Ovary (tissue), 9 donors: ENCODE results near the gene TMEM63C. TPM values are rescaled to one million over a fixed set of nuclear protein-coding genes. Genes with fewer than 3 reads are reported as not detected.

ENCODE experiments used
- DNase-seq, 5 donors: peaks; one replicate each; pipeline ENCODE4 v3.0.0-alpha.2; 2019 to 2020
- H3K27ac ChIP-seq, 2 donors: fragments of 200-600 bp; one replicate each; pipeline versions ENCODE4 v1.5.1 to v1.8.0; 2019 to 2022
- H3K27me3 ChIP-seq: fragments of 200-600 bp; one replicate; pipeline ENCODE4 v1.8.0; 2022
- H3K36me3 ChIP-seq: fragments of 200-600 bp; sonication (generic); one replicate; pipeline ENCODE4 v1.5.1; 2019
- H3K4me1 ChIP-seq: one replicate; pipeline ENCODE4 v1.8.1; 2013; ENCODE audit warnings: mild to moderate bottlenecking, moderate library complexity; ENCODE audit not compliant: insufficient read depth
- H3K4me3 ChIP-seq: fragments of 200-600 bp; sonication (generic); one replicate; pipeline ENCODE4 v1.5.1; 2017
- H3K9me3 ChIP-seq, 2 donors: fragments of 200-600 bp in 1 of 2; sonication (generic) in 1 of 2; one replicate each; pipeline versions ENCODE4 v1.5.1 to v1.8.1; 2013 to 2019; ENCODE audit warnings: mild to moderate bottlenecking in 1 of 2, moderate library complexity in 1 of 2
- EP300 ChIP-seq: sonication (generic); formaldehyde crosslinking; IDR thresholded peaks from one replicate; pipeline ENCODE4 v1.6.1; 2017; ENCODE audit warnings: antibody characterized with exemption
- POLR2A ChIP-seq: fragments of 450-650 bp; IDR thresholded peaks from one replicate; pipeline ENCODE4 v1.6.1; 2017; ENCODE audit warnings: antibody characterized with exemption, mild to moderate bottlenecking, moderate library complexity
- WGBS, 3 donors: extraction: QIAGEN DNeasy Blood & Tissue Kit in 1 of 3; methylation state at CpG; one replicate each; pipeline versions ENCODE4 v1.1.5 to v1.1.7; 2013 to 2017; 5-methylcytosine and 5-hydroxymethylcytosine counted together
- intact Hi-C, 4 donors: fragments of 100-400 bp; cut with DNase I; formaldehyde crosslinking; loops; one replicate each; pipeline versions ENCODE4 v1.11.0 to v1.15.1; 2022 to 2023
- polyA plus RNA-seq, 2 donors: library from polyadenylated mRNA; stranded (reverse); fragments of 200-250 nt in 1 of 2; fragments of 350-450 nt in 1 of 2; fragmentation: Illumina TruSeq in 1 of 2; extraction: RNeasy Lipid Tissue Mini Kit (QIAGEN cat#74804) in 1 of 2; gene quantifications; one replicate each; pipeline ENCODE4 v1.2.3, GENCODE V29; 2013 to 2014
- total RNA-seq, 7 donors: library from RNA; depleted of rRNA in 2 of 7; stranded (reverse); fragments of >200 nt in 2 of 7; fragmentation: NEBNext Ultra II Directional in 3 of 7; extraction: Animal tissue kit (Norgen Biotek cat#: 25700) in 3 of 7; gene quantifications; one replicate each; pipeline versions ENCODE4 v1.1.0 to v1.2.4, GENCODE V29; 2016 to 2023
- TF ChIP-seq, protein P1 (sequence below), 3 donors: fragments of 450-650 bp in 2 of 3; fragments of 200-600 bp in 1 of 3; IDR thresholded peaks; one replicate each; pipeline versions ENCODE4 v1.5.1 to v1.8.0; 2016 to 2022; ENCODE audit warnings: antibody characterized with exemption in 3 of 3, mild to moderate bottlenecking in 1 of 3
- donor health status: DM: no; HTN: no; CAD: no; lungs with moderate emphysema.
- donor health status: DM: no; HTN: no; CAD: no.
- donor health status: Bipolar disorder and iron deficiency.
- donor health status: DM: yes; HTN: yes; CAD: no.
- donor health status: DM: no; HTN: no; CAD: no.
- donor health status: DM: yes; HTN: yes; CAD: no.

The TMEM63C gene
- total and polyA plus RNA-seq, 9 donors: 0.16 to 1.7 (median 0.25) TPM; not detected in 1

DNA sequence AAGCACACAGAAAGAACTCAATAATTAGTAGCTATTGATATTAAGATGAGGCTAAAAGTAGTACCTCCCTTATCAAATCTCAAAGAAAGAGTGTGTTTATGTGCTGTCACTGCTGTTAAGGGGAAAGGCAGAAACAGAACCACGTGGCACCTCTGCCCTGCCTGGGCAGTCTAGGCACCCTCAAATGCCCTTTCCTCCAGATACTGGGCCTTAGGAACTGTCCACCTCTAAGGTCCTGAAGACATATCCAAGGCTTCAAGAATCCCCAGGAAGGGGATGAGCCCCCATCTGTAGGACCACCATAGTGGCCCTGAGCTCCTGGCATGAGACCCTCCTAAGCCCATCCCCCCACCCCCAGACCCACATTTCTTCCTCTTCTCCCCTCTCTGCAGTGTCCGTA lies 60.4 kb downstream of the TMEM63C start:
- 49 to 56% (median 53%) methylated on average over 2 of the region's 2 CpGs for WGBS, 3 donors
- H3K27ac ChIP-seq: no peak overlapping the region
- no peaks in the 10 kb centered on the region for H3K4me1 ChIP-seq
- H3K4me3 ChIP-seq: no peak overlapping the region
- intact Hi-C loops: no loop called here
- no peak for DNase-seq
- TF ChIP-seq EP300 (no peak), POLR2A (no peak)
- TF ChIP-seq, protein P1, sequence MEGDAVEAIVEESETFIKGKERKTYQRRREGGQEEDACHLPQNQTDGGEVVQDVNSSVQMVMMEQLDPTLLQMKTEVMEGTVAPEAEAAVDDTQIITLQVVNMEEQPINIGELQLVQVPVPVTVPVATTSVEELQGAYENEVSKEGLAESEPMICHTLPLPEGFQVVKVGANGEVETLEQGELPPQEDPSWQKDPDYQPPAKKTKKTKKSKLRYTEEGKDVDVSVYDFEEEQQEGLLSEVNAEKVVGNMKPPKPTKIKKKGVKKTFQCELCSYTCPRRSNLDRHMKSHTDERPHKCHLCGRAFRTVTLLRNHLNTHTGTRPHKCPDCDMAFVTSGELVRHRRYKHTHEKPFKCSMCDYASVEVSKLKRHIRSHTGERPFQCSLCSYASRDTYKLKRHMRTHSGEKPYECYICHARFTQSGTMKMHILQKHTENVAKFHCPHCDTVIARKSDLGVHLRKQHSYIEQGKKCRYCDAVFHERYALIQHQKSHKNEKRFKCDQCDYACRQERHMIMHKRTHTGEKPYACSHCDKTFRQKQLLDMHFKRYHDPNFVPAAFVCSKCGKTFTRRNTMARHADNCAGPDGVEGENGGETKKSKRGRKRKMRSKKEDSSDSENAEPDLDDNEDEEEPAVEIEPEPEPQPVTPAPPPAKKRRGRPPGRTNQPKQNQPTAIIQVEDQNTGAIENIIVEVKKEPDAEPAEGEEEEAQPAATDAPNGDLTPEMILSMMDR (IDR thresholded peaks at IDR 0.05): no peak
- H3K9me3 ChIP-seq: no peaks in the 10 kb centered on the region
- no peaks in the 10 kb centered on the region for H3K27me3 ChIP-seq
- no peaks in the 10 kb centered on the region for H3K36me3 ChIP-seq

DNA sequence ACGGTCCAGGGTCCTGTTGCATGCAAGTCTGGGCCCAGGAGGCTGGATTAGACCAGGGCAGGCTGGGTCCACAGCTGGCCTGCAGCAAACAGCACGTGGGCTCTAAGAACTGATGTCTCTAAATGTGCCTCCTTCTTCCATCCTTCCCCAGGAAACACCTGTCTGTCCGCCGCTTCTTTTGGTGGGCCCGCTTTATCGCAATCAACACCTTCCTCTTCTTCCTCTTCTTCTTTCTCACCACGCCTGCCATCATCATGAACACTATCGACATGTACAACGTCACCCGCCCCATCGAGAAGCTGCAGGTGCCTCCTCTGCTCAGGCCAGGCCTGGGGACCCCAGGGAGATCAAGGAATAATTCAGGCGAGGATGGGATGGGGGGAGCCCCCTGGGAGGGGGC lies 61.2 kb downstream of the TMEM63C start:
- Histone ChIP-seq H3K4me3 (no peak overlapping the region), H3K4me1 (no peaks in the 10 kb centered on the region), H3K27ac (no peak overlapping the region), H3K27me3 (no peaks in the 10 kb centered on the region), H3K36me3 (no peaks in the 10 kb centered on the region), H3K9me3 (no peaks in the 10 kb centered on the region)
- no peak for DNase-seq
- WGBS, 3 donors: 86 to 92% (median 90%) methylated on average over 12 of the region's 12 CpGs
- intact Hi-C loops: no loop called here
- TF ChIP-seq POLR2A (no peak), EP300 (no peak)
- TF ChIP-seq, protein P1 (IDR thresholded peaks at IDR 0.05): no peak

DNA sequence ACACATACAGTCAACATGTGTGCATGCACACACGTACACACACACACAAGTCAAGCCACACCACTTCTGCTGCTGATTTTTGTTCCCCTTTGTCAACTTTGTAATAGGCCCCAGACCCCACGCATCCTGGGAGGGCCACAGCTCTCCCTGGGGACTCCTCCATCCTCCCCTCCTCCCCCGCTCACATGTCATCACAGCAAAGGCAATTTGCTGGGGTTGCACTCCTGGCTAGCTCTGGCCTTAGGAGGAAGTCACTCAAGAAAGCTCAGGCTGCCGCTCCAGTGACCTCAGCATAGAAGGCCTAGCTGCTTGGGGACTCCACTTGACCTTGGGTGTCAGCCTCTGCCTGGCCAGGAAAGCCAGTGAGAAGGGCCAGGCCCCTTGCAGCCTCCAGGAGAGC lies 62.3 kb downstream of the TMEM63C start:
- H3K36me3 ChIP-seq: no peaks in the 10 kb centered on the region
- no peak overlapping the region for H3K4me3 ChIP-seq
- WGBS, 3 donors: 73 to 85% (median 83%) methylated on average over 4 of the region's 4 CpGs
- H3K27me3 ChIP-seq: no peaks in the 10 kb centered on the region
- TF ChIP-seq POLR2A (no peak), EP300 (no peak)
- TF ChIP-seq, protein P1 (IDR thresholded peaks at IDR 0.05): no peak
- intact Hi-C loops: no loop called here
- H3K4me1 ChIP-seq: no peaks in the 10 kb centered on the region
- no peak for DNase-seq
- H3K9me3 ChIP-seq: no peaks in the 10 kb centered on the region
- no peak overlapping the region for H3K27ac ChIP-seq

DNA sequence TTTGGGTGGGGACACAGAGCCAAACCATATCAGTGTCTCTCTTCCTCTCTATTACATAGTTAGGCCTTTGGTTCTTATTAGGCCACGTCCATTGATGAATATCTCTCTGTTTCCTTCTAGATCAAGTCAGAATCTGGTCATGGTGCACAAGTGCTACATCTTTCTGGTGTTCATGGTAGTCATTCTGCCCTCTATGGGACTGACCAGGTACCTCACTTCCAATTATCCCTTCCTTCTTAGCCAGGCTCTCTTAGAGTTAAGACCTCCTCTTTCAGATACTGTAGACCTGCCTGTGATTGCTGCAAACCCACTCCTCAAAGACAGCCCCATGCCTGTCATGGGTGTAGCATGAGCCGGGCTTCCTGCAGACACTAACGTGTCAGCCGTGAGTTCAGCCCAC lies 64.2 kb downstream of the TMEM63C start:
- intact Hi-C loops: no loop called here
- no peaks in the 10 kb centered on the region for H3K36me3 ChIP-seq
- H3K4me3 ChIP-seq: no peak overlapping the region
- no peak for DNase-seq
- H3K27me3 ChIP-seq: no peaks in the 10 kb centered on the region
- H3K27ac ChIP-seq: no peak overlapping the region
- no peaks in the 10 kb centered on the region for H3K9me3 ChIP-seq
- TF ChIP-seq, protein P1 (IDR thresholded peaks at IDR 0.05): no peak
- no peak for TF ChIP-seq POLR2A
- no peak for TF ChIP-seq EP300
- WGBS, 3 donors: 83 to 86% (median 83%) methylated on average over 4 of the region's 4 CpGs
- H3K4me1 ChIP-seq: no peaks in the 10 kb centered on the region

DNA sequence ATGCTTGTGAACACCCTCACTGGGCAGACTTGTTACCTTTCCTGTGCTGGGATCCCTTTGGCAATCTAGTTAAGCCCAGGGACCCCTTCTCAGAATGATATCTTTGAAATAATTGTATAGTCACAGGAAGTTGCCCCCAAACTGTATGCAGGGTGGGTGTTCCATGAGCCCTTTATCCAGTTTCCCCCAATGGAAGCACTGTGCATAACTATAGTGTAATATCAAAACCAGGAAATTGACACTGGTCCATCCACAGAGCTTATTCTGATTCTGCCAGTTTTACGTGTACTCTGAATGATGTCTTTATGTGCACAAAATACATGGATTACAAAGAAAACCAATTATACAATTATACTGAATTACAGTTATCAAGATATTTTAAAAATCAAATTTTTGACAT lies 65.2 kb downstream of the TMEM63C start:
- no peak for DNase-seq
- intact Hi-C loops: no loop called here
- no peaks in the 10 kb centered on the region for H3K36me3 ChIP-seq
- H3K4me3 ChIP-seq: no peak overlapping the region
- no peaks in the 10 kb centered on the region for H3K27me3 ChIP-seq
- TF ChIP-seq EP300 (no peak), POLR2A (no peak)
- TF ChIP-seq, protein P1 (IDR thresholded peaks at IDR 0.05): no peak
- no peaks in the 10 kb centered on the region for H3K4me1 ChIP-seq
- no peak overlapping the region for H3K27ac ChIP-seq
- 89 to 100% (median 96%) methylated on average over 1 of the region's 1 CpG for WGBS, 3 donors
- H3K9me3 ChIP-seq: no peaks in the 10 kb centered on the region
